ELR (cell line): Measurements from ENCODE around the gene TIAM2.

Experiments
- DNase-seq: peaks from one replicate; pipeline ENCODE4 v3.0.0-alpha.2; 2015; ENCODE audit warnings: low read depth

TIAM2 gene

GRCh38 chr6:155235087-155235486 lies 240.0 kb downstream of the TIAM2 start:
- DNase-seq, result no peak

DNA sequence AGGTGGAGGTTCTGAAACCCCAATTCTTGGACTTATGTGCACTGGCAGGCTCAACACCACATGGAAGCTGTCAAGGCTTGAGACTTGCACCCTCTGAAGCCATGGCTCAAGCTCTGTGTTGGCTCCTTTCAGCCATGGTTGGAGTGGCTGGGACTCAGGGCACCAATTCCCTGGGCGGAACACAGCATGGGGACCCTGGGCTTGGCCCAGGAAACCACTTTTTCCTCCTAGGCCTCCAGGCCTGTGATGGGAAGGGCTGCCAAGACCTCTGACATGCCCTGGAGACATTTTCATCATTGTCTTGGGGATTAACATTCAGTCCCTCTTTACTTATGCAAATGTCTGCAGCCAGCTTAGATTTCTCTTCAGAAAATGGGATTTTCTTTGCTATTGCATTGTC lies 242.5 kb downstream of the TIAM2 start:
- no peak for DNase-seq

DNA sequence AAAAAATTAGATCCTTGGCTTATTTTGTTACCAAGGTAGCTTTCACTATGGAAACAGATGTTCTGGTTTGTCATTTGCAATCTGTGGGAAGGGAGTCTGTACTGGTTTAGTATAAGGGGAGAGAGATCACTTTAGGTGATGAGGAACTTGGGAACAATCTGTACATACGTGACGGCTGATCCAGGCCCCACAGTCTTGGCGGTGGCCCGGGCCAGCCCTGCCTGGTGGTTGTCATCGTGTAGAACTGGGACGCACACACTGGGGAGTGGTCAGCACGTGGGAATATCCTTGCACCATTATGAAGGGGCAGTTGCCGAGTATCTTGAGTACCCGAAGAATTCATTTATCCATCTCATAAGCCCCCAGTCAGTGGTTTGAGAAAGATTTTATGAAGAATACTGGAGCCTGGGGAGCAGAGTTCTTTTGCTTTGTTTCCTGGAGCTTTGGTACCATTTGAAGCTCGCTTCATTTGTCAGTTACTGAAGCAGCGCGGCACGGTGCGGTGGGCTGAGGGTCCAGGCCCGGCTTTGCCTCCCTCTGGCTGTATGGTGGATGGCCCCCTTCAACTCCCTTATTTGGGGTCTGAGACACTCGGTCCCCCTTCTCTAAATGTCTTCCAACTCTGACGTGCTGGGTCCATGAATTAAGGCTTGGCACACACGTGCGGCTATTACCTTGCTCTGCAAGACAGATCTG lies 245.9 kb downstream of the TIAM2 start:
- DNase-seq, result no peak

GRCh38 chr6:155241966-155242365 lies 246.9 kb downstream of the TIAM2 start:
- no peak for DNase-seq

DNA sequence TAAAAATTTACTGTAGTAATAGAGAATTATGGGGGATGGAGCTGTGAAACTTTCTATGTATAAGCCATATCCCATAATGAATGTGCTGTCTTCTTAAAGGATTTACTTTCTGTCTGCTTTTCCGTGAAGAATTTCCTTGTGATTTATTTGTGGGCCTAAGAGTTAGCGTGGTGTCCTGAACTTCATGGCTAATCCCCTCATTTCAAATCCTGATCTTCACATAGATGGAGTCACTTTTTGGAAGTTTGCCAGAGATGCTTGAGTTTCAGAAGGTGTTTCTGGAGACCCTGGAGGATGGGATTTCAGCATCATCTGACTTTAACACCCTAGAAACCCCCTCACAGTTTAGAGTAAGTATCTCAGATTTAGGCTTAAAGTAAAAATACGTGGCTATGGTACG lies 249.3 kb downstream of the TIAM2 start:
- DNase-seq, result no peak

- DNase-seq, result no peak
These were observed 250.1 kb downstream of the TIAM2 start for GRCh38 chr6:155245193-155245592.

- DNase-seq, result no peak
These were observed 250.7 kb downstream of the TIAM2 start for GRCh38 chr6:155245831-155246230.

GRCh38 chr6:155246825-155247224 lies 251.7 kb downstream of the TIAM2 start:
- DNase-seq, result no peak

DNA sequence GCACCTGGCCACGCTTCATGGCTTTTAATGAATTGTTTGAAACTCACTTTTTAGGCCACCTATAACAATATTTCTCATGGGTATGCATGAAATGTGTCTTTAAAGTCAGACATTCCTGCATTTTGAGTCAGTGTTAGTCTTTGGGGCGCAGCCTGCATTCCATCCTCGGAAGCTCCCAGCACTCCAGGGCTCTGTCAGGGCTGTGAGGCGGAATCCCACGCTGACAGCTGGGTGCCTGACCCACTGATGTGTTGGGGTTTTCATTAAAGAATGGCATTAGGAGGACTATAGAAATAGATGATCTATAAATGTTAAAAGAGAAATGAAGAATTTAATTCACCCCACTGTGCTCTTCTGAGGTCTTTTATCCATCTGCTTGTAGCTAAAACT lies 252.5 kb downstream of the TIAM2 start:
- peak; percentile 77 for DNase-seq

DNA sequence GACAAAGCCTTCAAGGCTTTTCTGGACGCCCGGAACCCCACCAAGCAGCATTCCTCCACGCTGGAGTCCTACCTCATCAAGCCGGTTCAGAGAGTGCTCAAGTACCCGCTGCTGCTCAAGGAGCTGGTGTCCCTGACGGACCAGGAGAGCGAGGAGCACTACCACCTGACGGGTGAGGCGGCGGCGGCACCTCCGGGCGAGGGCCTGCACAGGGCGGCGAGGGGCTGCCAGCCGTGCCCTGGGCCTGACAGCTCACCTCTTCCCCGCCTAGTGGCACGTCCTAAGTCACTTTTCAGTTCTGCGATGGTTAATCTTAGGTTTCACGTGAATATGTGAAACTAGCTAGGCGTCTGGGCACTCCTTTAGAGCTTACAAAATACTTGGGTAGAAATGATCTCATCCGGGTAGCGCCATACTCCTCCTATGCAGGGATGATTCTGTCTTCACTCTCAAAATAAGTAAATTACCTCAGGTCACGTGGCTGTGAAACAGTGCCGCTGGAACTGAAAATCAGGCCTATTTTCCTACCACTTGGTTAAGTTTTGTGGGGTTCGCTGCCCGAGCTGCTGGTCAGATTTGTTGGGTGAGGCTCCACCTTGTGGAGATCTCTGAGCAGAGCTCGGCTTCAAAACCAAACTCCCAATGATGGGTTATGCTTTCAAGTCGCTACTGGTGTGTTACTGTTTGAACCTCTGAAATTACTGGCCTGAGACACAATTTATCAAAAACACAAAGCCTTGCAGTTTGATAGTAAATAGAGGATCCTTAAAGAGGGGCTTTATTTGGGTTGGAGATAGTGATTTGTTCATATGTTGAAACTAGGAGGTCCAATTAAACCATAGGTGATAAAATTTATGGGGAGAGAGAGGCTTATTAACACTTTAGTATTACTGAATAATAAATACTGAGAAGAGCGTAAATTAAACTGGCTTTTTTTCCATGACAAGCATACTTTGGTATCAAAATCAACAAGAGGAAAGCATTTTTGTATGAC lies 253.2 kb downstream of the TIAM2 start:
- peak; percentile 83 for DNase-seq

DNA sequence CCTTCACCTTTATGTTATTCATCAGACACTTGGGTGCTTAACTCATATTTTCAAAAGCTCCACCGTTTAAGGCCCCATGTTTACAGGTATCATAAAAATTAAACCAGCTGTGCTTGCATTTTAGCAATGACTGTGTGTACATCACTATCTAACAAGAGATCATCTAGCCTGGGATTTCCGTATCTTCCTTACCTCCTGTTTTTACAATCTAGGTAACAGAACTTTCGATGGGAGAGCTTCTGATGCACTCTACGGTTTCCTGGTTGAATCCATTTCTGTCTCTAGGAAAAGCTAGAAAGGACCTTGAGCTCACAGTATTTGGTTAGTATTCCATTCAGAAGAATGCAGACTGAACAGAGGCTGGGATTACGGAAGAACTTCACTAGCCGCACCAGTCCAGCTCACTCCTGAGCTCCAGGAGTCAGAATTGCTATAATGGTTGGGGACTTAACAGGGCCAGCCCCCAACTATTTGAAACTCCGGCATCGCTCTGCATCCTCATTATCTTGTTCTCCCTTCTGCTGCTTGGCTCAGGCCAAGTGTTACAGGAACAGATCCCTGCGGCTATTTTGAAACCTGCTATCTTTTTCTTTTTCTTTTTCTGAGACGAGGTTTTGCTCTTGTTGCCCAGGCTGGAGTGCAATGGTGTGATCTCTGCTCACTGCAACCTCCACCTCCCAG lies 255.7 kb downstream of the TIAM2 start:
- DNase-seq, result no peak

DNA sequence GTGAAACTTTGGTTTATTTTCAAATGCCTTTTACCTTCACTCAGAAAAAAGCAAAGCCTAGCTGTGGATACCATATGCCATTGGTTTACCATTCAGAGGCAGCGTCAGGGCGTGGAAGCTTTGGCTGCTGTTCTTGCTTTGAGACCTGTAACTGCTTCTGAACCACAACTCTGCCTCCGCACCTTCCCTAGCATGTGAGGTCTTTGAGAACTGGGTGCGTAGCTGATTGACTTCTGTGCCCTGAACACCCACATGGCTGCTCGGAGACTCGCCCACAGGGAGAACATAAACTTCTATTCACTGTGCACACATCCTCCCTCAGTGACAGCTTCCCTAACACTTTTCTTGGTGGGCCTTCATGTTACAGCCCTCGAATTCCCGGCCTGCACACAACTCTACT lies 257.5 kb downstream of the TIAM2 start:
- no peak for DNase-seq

DNA sequence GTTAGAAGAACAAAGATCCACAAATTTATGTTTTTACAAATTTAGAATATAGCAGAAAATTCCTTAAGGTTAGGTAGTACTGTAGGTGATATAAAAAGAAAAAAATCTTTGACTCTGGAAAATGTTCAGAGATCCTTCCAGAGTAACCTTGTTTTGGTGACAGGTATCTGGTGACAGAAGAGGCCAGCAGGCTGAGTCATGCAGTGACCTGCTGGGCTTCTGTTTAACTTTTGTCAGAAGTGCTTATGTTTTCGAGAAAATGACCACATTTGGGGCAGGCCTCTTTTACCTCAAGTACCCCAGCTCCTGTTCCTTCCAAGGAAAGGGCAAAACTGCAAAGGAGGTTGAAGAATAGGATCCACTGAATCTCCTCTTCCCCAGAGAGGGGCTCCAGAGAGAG lies 258.2 kb downstream of the TIAM2 start:
- no peak for DNase-seq

GRCh38 chr6:155254139-155254538 lies 259.0 kb downstream of the TIAM2 start:
- no peak for DNase-seq

DNA sequence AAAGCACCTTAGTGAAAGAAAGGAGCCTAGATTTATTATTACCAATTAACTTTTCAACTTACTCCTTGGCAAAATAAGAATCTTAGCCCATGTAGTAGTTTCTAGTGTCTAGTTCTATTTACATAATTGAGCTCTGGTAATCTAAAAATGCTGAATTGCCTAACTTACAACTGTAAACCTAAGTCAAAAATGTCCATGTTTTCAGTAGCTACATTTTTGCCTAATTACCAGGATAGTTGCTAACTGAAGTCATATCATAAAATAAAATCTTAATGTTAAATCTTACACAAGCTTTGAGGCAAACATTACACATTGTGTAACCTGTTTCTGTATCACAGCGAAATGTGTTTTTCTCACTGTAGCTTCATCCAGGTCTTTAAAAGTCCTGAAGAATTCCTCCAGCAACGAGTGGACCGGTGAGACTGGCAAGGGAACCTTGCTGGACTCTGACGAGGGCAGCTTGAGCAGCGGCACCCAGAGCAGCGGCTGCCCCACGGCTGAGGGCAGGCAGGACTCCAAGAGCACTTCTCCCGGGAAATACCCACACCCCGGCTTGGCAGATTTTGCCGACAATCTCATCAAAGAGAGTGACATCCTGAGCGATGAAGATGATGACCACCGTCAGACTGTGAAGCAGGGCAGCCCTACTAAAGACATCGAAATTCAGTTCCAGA lies 261.1 kb downstream of the TIAM2 start:
- no peak for DNase-seq

DNA sequence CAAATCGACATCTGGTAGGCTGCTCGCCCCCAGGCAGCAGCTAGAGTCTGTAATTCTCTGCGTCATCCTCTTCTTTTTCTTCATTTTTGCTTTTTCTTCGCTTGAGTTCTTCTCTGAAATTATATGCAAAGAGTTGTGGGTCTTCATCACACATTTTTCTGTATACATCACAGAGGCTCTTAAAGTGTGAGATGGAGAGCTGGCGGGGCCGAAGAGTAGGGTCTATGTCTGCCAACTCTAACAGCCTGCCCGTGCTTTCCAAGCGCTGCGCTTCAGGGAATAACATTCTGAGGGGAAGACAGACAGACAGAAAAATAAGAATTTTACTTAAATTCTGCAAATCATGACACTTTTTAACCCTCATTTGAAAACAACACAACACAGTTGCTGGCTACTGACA lies 262.7 kb downstream of the TIAM2 start:
- no peak for DNase-seq

- DNase-seq, result no peak
These were observed 264.1 kb downstream of the TIAM2 start for GRCh38 chr6:155259204-155259603.

DNA sequence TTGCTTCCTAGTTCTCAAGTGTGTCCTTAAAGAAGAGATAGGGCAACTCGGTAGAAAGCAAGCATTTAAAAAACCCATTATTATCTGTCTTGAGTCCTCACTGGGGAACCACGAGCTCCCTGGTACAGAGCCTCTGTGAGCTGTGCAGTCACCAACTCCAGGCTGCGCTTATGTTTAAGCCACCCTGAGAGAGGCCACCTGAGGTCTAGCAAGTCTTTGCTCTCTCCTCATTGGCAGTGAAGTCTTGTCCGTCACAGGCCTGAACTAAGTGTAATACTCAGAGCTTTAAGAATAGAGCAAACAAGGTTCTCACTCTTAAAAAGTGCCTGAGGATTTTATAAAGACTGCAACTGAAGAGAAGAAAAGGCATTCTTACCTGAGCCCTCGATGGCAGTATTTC lies 264.8 kb downstream of the TIAM2 start:
- no peak for DNase-seq

GRCh38 chr6:155260686-155261085 lies 265.6 kb downstream of the TIAM2 start:
- no peak for DNase-seq

DNA sequence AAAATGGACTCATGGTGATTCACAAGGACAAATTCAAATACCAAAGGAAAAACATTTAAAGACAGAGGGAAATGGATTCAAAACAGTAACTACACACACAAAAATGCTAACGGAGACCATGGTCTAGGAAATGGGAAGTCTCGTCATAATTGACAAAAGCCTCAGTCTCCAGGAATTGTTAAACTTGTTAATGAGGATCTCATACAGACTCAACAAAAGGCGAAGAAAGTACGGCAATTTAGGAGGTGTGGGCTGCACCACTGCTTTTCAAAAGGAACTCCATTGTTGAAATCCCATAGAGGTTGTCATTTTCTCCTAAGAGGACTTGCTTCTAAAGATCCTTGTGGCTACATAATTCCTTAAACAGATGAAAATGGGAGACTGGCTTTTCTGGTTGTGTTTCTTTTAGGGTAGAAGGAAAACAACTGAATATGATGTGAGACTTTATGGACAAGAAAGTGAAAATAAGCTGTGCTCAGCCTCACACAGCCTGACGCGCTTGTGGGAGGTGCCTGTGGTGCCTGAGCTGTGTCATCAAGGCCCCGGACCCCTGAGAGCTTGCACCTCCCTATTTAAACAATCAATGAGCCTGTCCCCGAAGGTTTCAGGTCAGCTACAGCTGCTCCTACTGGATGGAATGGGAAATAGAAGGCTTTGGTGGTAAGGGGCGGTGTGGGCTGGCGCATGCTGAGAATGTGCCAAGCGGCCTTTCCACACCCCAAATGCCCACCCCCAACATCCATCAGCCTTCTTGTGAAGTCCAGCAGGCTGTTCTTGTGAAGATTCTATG lies 266.2 kb downstream of the TIAM2 start:
- no peak for DNase-seq

DNA sequence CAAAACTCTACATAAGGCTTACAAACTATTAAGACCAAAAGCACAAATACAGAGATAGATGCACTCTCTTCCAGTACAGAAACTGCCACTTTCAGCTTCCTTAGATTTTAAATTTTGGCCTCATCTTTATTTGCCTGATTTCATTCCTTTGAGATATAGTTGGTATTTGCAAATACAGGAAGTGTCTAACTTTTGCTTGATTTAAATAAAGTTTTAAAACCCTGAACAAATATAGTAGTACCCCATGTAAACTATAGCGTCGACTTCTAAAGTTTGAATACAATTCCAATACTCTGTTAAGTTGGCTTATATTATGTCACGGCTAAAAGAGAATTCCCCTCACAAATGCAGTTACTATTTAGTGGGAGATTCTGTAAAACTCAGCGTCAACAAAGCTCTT lies 267.5 kb downstream of the TIAM2 start:
- DNase-seq, result no peak
